Measurements from ENCODE around the gene OTUD7B. TPM values are rescaled to one million over a fixed set of nuclear protein-coding genes. Genes with fewer than 3 reads are reported as not detected.
"Not testable (repeated sequence)": the region's sequence is repeated elsewhere in the genome, so short reads cannot be mapped to it uniquely, and the experiment has no call there.

OTUD7B gene
- total RNA-seq, 1 donor: 1.5 TPM

DNA sequence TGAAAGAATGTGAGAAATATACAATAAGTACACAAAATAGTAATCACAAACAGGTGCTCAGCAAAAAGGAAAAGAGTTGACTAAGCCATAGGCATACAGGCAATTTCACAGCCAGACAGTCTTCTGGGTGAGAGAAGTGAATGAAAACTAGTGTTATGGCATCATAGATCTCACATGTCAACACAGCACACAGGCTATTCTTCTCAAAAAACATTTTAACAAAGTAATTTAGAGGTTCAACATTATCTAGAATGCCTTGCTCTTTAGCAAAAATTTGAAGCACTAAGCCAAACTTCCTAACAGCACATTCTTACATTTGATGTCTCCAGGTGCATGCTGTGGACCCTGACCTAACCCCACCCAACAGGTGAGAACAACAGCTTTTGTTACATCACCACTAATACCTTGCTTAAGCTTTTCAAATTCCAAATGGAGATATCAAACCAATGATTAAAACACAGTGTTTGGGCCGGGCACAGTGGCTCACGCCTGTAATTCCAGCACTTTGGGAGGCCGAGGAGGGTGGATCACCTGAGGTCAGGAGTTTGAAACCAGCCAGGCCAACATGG is 30.5 kb downstream of the OTUD7B start:
- Histone ChIP-seq H3K4me1 (ENCODE audit: insufficient read depth, low read length) (no peaks in the 10 kb centered on the region), H3K4me3 (ENCODE audit: low read length) (no peak overlapping the region), H3K27me3 (ENCODE audit: insufficient read depth, low read length) (peaks cover 63% of the 10 kb centered on the region), H3K9me3 (ENCODE audit: low read depth, low read length) (no peaks in the 10 kb centered on the region)

DNA sequence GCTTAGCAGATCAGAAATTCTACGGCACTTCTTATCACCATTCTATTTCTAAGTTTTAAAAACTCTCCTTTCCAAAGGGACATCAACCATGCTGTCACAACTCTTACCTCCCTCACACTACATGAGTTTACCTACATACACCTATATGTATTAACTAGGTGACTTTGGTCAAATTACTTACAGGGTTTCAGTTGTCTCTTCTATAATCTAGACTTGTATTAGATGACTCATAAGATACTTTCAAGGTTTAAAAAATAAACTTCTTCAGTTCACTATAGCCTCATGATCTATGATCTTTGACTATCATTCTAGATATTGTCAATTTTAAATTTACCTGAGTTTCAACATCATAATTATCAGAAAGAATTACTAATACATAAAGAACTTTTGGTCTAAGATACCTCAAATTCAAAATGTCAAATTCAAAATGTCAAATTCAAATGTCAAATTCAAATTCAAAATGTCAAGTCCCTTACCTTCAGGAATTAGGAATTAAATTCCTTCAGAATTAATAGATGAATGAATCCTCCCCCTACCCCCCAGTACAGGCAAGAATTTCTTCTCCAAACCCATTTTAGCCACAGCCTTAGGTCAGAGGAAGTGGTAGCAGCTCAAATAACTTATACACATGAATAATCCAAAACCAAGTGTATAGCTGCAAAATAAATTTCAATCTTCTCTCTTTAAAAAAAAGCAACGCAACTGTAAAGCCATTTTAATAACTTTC is 31.1 kb downstream of the OTUD7B start:
- H3K9me3 ChIP-seq (ENCODE audit: low read depth, low read length): no peaks in the 10 kb centered on the region
- no peaks in the 10 kb centered on the region for H3K4me1 ChIP-seq (ENCODE audit: insufficient read depth, low read length)
- peaks cover 57% of the 10 kb centered on the region for H3K27me3 ChIP-seq (ENCODE audit: insufficient read depth, low read length)
- no peak overlapping the region for H3K4me3 ChIP-seq (ENCODE audit: low read length)

- no peaks in the 10 kb centered on the region for H3K9me3 ChIP-seq (ENCODE audit: low read depth, low read length)
- H3K4me3 ChIP-seq (ENCODE audit: low read length): no peak overlapping the region
- H3K4me1 ChIP-seq (ENCODE audit: insufficient read depth, low read length): no peaks in the 10 kb centered on the region
- peaks cover 51% of the 10 kb centered on the region for H3K27me3 ChIP-seq (ENCODE audit: insufficient read depth, low read length)
Observed at GRCh38 chr1:149978547-149979023, 31.9 kb downstream of the OTUD7B start.

GRCh38 chr1:149977345-149977744 is 33.2 kb downstream of the OTUD7B start:
- no peaks in the 10 kb centered on the region for H3K9me3 ChIP-seq (ENCODE audit: low read depth, low read length)
- no peaks in the 10 kb centered on the region for H3K4me1 ChIP-seq (ENCODE audit: insufficient read depth, low read length)
- H3K27me3 ChIP-seq (ENCODE audit: insufficient read depth, low read length): peaks cover 42% of the 10 kb centered on the region
- H3K4me3 ChIP-seq (ENCODE audit: low read length): no peak overlapping the region

DNA sequence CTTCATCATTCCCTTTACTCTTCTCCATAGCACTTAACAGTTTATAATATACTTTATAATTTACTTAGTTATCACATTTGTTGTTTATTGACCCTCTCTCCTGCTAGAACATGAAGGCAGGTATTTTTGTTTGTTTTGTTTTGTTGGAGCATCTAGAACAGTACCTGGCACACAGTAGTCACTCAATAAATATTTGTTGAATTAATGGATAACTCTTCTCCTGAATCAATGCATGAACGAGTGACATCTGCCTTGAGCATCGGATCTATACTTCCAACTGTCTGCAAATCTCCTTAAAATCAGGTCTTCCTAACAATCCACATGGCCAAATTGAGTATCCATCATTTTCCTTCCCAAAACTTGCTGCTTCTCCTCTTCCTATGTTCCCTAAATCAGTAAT is 38.0 kb downstream of the OTUD7B start:
- no peak overlapping the region for H3K4me3 ChIP-seq (ENCODE audit: low read length)
- peaks cover 7% of the 10 kb centered on the region for H3K27me3 ChIP-seq (ENCODE audit: insufficient read depth, low read length)
- no peaks in the 10 kb centered on the region for H3K9me3 ChIP-seq (ENCODE audit: low read depth, low read length)
- no peaks in the 10 kb centered on the region for H3K4me1 ChIP-seq (ENCODE audit: insufficient read depth, low read length)

- Histone ChIP-seq H3K4me1 (ENCODE audit: insufficient read depth, low read length) (peaks cover under 1% of the 10 kb centered on the region), H3K27me3 (ENCODE audit: insufficient read depth, low read length) (peaks cover 12% of the 10 kb centered on the region), H3K9me3 (ENCODE audit: low read depth, low read length) (no peaks in the 10 kb centered on the region), H3K4me3 (ENCODE audit: low read length) (no peak overlapping the region)
Observed at GRCh38 chr1:149967646-149968045, 42.9 kb downstream of the OTUD7B start.

GRCh38 chr1:149967041-149967440 is 43.5 kb downstream of the OTUD7B start:
- H3K27me3 ChIP-seq (ENCODE audit: insufficient read depth, low read length): peaks cover 12% of the 10 kb centered on the region

GRCh38 chr1:149966405-149966804 is 44.1 kb downstream of the OTUD7B start:
- Histone ChIP-seq H3K27me3 (ENCODE audit: insufficient read depth, low read length) (peaks cover 12% of the 10 kb centered on the region), H3K4me3 (ENCODE audit: low read length) (no peak overlapping the region), H3K4me1 (ENCODE audit: insufficient read depth, low read length) (peaks cover 8% of the 10 kb centered on the region)

More at GRCh38 chr1:149967041-149967440, 43.5 kb downstream of the OTUD7B start:
- H3K9me3 ChIP-seq (ENCODE audit: low read depth, low read length): no peaks in the 10 kb centered on the region
- peaks cover 6% of the 10 kb centered on the region for H3K4me1 ChIP-seq (ENCODE audit: insufficient read depth, low read length)
- H3K4me3 ChIP-seq (ENCODE audit: low read length): no peak overlapping the region

GRCh38 chr1:149965440-149965839 is 45.1 kb downstream of the OTUD7B start:
- Histone ChIP-seq H3K4me3 (ENCODE audit: low read length) (no peak overlapping the region), H3K27me3 (ENCODE audit: insufficient read depth, low read length) (peaks cover 12% of the 10 kb centered on the region), H3K9me3 (ENCODE audit: low read depth, low read length) (no peaks in the 10 kb centered on the region), H3K4me1 (ENCODE audit: insufficient read depth, low read length) (peaks cover 8% of the 10 kb centered on the region)

More at GRCh38 chr1:149966405-149966804, 44.1 kb downstream of the OTUD7B start:
- no peaks in the 10 kb centered on the region for H3K9me3 ChIP-seq (ENCODE audit: low read depth, low read length)

GRCh38 chr1:149963358-149963757 is 47.2 kb downstream of the OTUD7B start:
- H3K4me3 ChIP-seq (ENCODE audit: low read length): no peak overlapping the region
- no peaks in the 10 kb centered on the region for H3K9me3 ChIP-seq (ENCODE audit: low read depth, low read length)
- H3K27me3 ChIP-seq (ENCODE audit: insufficient read depth, low read length): peaks cover 12% of the 10 kb centered on the region

DNA sequence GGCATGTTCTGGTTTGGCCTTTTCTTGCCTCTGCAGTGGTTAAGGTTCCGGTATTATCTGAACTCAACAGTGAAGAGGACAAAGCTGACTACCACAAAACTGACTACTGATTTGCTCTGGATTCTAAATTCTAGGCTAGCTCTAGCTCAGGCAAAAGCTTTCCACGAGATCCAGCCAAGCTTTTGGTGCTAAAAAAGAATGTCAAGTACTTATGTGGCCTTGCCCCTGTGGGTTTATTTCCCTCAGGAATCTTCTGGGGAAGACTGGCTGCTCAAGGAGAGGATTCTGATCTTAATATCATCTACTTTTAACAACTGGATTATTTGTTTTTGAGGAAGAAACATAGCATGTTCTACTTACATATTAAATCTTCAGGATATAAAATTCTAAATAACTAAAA is 47.8 kb downstream of the OTUD7B start:
- Histone ChIP-seq H3K4me3 (ENCODE audit: low read length) (no peak overlapping the region), H3K27me3 (ENCODE audit: insufficient read depth, low read length) (peaks cover 12% of the 10 kb centered on the region), H3K9me3 (ENCODE audit: low read depth, low read length) (no peaks in the 10 kb centered on the region), H3K4me1 (ENCODE audit: insufficient read depth, low read length) (peaks cover 8% of the 10 kb centered on the region)

More at GRCh38 chr1:149963358-149963757, 47.2 kb downstream of the OTUD7B start:
- peaks cover 8% of the 10 kb centered on the region for H3K4me1 ChIP-seq (ENCODE audit: insufficient read depth, low read length)

DNA sequence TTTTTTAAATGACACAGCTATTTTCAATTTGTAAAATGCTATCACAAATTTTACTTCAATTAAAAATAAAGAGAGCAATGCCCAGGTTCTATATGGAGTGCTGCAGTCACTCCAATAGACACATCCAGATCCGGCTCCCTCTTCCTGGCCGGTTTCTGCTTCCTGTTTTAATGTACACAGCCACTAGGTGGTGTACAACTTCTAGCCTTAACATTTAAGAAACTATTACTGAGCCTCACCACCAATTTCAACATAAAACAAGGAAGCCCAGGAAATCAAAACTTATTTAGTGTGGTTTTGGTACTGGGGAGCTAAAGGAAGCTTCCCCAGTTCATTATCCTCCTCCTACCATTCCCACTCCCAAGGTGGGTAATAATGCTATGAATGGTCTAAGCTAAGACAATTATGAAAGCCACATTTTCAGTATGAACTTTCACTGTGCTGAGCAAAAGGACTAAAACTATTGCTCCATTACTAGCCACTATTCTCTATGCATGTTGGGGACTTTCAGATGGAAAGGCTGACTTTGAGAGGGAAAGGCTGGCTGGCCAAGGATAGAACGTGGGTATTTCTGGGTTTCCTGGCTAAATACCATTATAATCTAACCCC is 48.4 kb downstream of the OTUD7B start:
- Histone ChIP-seq H3K27me3 (ENCODE audit: insufficient read depth, low read length) (peaks cover 12% of the 10 kb centered on the region), H3K4me3 (ENCODE audit: low read length) (no peak overlapping the region), H3K4me1 (ENCODE audit: insufficient read depth, low read length) (peaks cover 8% of the 10 kb centered on the region), H3K9me3 (ENCODE audit: low read depth, low read length) (no peaks in the 10 kb centered on the region)

DNA sequence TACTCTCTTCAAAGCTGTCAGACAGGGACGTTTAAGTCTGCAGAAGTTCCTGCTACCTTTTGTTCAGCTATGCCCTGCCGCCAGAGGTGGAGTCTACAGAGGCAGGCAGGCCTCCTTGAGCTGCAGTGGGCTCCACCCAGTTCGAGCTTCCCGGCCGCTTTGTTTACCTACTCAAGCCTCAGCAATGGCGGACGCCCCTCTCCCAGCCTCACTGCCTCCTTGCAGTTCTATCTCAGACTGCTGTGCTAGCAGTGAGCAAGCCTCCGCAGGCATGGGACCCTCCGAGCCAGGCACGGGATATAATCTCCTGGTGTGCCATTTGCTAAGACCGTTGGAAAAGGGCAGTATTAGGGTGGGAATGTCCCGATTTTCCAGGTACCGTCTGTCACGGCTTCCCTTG is 53.0 kb downstream of the OTUD7B start:
- not testable (repeated sequence) for H3K4me1 ChIP-seq (ENCODE audit: insufficient read depth, low read length); H3K4me3 ChIP-seq (ENCODE audit: low read length); H3K27me3 ChIP-seq (ENCODE audit: insufficient read depth, low read length); H3K9me3 ChIP-seq (ENCODE audit: low read depth, low read length)

- H3K4me3 ChIP-seq (ENCODE audit: low read length): no peak overlapping the region
- no peaks in the 10 kb centered on the region for H3K27me3 ChIP-seq (ENCODE audit: insufficient read depth, low read length)
- H3K4me1 ChIP-seq (ENCODE audit: insufficient read depth, low read length): no peaks in the 10 kb centered on the region
- H3K9me3 ChIP-seq (ENCODE audit: low read depth, low read length): no peaks in the 10 kb centered on the region
Observed at GRCh38 chr1:149949911-149950310, 60.6 kb downstream of the OTUD7B start.

- Histone ChIP-seq H3K4me3 (ENCODE audit: low read length) (no peak overlapping the region), H3K4me1 (ENCODE audit: insufficient read depth, low read length) (no peaks in the 10 kb centered on the region), H3K27me3 (ENCODE audit: insufficient read depth, low read length) (no peaks in the 10 kb centered on the region), H3K9me3 (ENCODE audit: low read depth, low read length) (no peaks in the 10 kb centered on the region)
Observed at GRCh38 chr1:149945206-149945605, 65.3 kb downstream of the OTUD7B start.
